ENCODE results near the gene ZC3HAV1.
"Not testable (repeated sequence)": the region's sequence is repeated elsewhere in the genome, so short reads cannot be mapped to it uniquely, and the experiment has no call there.

ZC3HAV1 gene

GRCh38 chr7:139081584-139081983 lies 27.9 kb downstream of the ZC3HAV1 start:
- no peak for DNase-seq

- no peak for DNase-seq
These were observed 28.6 kb downstream of the ZC3HAV1 start for GRCh38 chr7:139080905-139081304.

- no peak for DNase-seq
These were observed 29.7 kb downstream of the ZC3HAV1 start for GRCh38 chr7:139079861-139080260.

GRCh38 chr7:139078911-139079310 lies 30.6 kb downstream of the ZC3HAV1 start:
- no peak for DNase-seq

- DNase-seq, result no peak
These were observed 31.1 kb downstream of the ZC3HAV1 start for GRCh38 chr7:139078399-139078798.

- DNase-seq, result not testable (repeated sequence)
These were observed 31.8 kb downstream of the ZC3HAV1 start for GRCh38 chr7:139077706-139078105.

GRCh38 chr7:139075871-139076686 lies 33.4 kb downstream of the ZC3HAV1 start:
- DNase-seq, result no peak

GRCh38 chr7:139075031-139075652 lies 34.4 kb downstream of the ZC3HAV1 start:
- peak; percentile 55 for DNase-seq

GRCh38 chr7:139072796-139073195 lies 36.7 kb downstream of the ZC3HAV1 start:
- no peak for DNase-seq

- DNase-seq, result no peak
These were observed 37.8 kb downstream of the ZC3HAV1 start for GRCh38 chr7:139071680-139072079.

GRCh38 chr7:139068544-139069399 lies 40.7 kb downstream of the ZC3HAV1 start:
- no peak for DNase-seq

- DNase-seq, result no peak
These were observed 43.2 kb downstream of the ZC3HAV1 start for GRCh38 chr7:139066315-139066714.

GRCh38 chr7:139065323-139065722 lies 44.2 kb downstream of the ZC3HAV1 start:
- DNase-seq, result no peak

- no peak for DNase-seq
These were observed 48.1 kb downstream of the ZC3HAV1 start for GRCh38 chr7:139061416-139061815.

GRCh38 chr7:139060695-139061237 lies 48.8 kb downstream of the ZC3HAV1 start:
- DNase-seq, result no peak

GRCh38 chr7:139059905-139060304 lies 49.6 kb downstream of the ZC3HAV1 start:
- no peak for DNase-seq

GRCh38 chr7:139058943-139059342 lies 50.6 kb downstream of the ZC3HAV1 start:
- no peak for DNase-seq

GRCh38 chr7:139055674-139056073 lies 53.8 kb downstream of the ZC3HAV1 start:
- no peak for DNase-seq

GRCh38 chr7:139054656-139055055 lies 54.9 kb downstream of the ZC3HAV1 start:
- DNase-seq, result not testable (repeated sequence)

- no peak for DNase-seq
These were observed 55.4 kb downstream of the ZC3HAV1 start for GRCh38 chr7:139054101-139054500.

GRCh38 chr7:139051655-139052054 lies 57.9 kb downstream of the ZC3HAV1 start:
- no peak for DNase-seq

GRCh38 chr7:139049936-139050335 lies 59.6 kb downstream of the ZC3HAV1 start:
- DNase-seq, result no peak

GRCh38 chr7:139049111-139049510 lies 60.4 kb downstream of the ZC3HAV1 start:
- no peak for DNase-seq

All from NCI-H226 (cell line).